Smooth muscle cell (in vitro differentiated cells): Measurements from ENCODE around the gene KCNQ1. TPM values are rescaled to one million over a fixed set of nuclear protein-coding genes. Genes with fewer than 3 reads are reported as not detected.

Source experiments
- DNase-seq: peaks from one replicate; lab custom pipeline; 2025; ENCODE audit not compliant: unreplicated experiment; lab: John Stamatoyannopoulos, UW
- H2AFZ ChIP-seq: fragments of 200-600 bp; sonication (generic); 2 replicates; pipeline ENCODE4 v1.6.0; 2016; ENCODE audit warnings: antibody characterized with exemption, low read depth, mild to moderate bottlenecking
- H3F3A ChIP-seq: fragments of 200-600 bp; sonication (generic); 2 replicates; pipeline ENCODE4 v1.6.0; 2017; ENCODE audit warnings: antibody characterized with exemption, low read depth
- H3K27ac ChIP-seq: fragments of 200-600 bp; sonication (generic); 2 replicates; pipeline ENCODE4 v1.5.1; 2016; ENCODE audit warnings: low read depth, mild to moderate bottlenecking
- H3K27me3 ChIP-seq: fragments of 200-600 bp; sonication (generic); 2 replicates; pipeline ENCODE4 v1.6.1; 2016; ENCODE audit warnings: low read depth, mild to moderate bottlenecking
- H3K36me3 ChIP-seq: fragments of 200-600 bp; sonication (generic); 2 replicates; pipeline ENCODE4 v1.5.1; 2016; ENCODE audit warnings: low read depth
- H3K4me1 ChIP-seq: fragments of 200-600 bp; sonication (generic); 2 replicates; pipeline ENCODE4 v1.5.1; 2016; ENCODE audit warnings: low read depth
- H3K4me2 ChIP-seq: fragments of 200-600 bp; sonication (generic); 2 replicates; pipeline ENCODE4 v1.6.0; 2016; ENCODE audit warnings: mild to moderate bottlenecking
- H3K4me3 ChIP-seq: fragments of 200-600 bp; sonication (generic); 2 replicates; pipeline ENCODE4 v1.5.1; 2016; ENCODE audit warnings: mild to moderate bottlenecking
- H3K79me2 ChIP-seq: fragments of 200-600 bp; sonication (generic); 2 replicates; pipeline ENCODE4 v1.6.0; 2016; ENCODE audit warnings: low read depth, mild to moderate bottlenecking
- H3K9ac ChIP-seq: fragments of 200-600 bp; sonication (generic); 2 replicates; pipeline ENCODE4 v1.6.0; 2016; ENCODE audit warnings: low read depth
- H3K9me3 ChIP-seq: fragments of 200-600 bp; sonication (generic); replicated peaks from 2 replicates; pipeline ENCODE4 v1.5.1; 2016; ENCODE audit warnings: low read depth
- H4K20me1 ChIP-seq: fragments of 200-600 bp; sonication (generic); 2 replicates; pipeline ENCODE4 v1.6.0; 2016; ENCODE audit warnings: low read depth
- WGBS: methylation state at CpG from one replicate; pipeline ENCODE4 v1.1.7; 2016; ENCODE audit warnings: low lambda C conversion rate; 5-methylcytosine and 5-hydroxymethylcytosine counted together
- polyA plus RNA-seq: library from polyadenylated mRNA; unstranded; fragments of >200 nt; fragmentation: Nextera tagmentation; extraction: Ambion mirVana; gene quantifications from 2 replicates; pipeline ENCODE4 v1.2.1, GENCODE V29; 2016
- total RNA-seq: library from RNA; depleted of rRNA; stranded (reverse); fragments of >200 nt; gene quantifications from 2 replicates; pipeline ENCODE4 v1.2.3, GENCODE V29; 2014
- TF ChIP-seq, protein P1 (sequence below): fragments of 200-600 bp; sonication (generic); IDR thresholded peaks from 2 replicates; pipeline ENCODE4 v1.5.1; 2017; ENCODE audit warnings: borderline replicate concordance, mild to moderate bottlenecking, antibody characterized with exemption; ENCODE audit not compliant: insufficient read depth, poor library complexity, severe bottlenecking

The KCNQ1 gene
- total and polyA plus RNA-seq, 2 experiments from 2014 or later, result 1.3 to 2.3 TPM

DNA sequence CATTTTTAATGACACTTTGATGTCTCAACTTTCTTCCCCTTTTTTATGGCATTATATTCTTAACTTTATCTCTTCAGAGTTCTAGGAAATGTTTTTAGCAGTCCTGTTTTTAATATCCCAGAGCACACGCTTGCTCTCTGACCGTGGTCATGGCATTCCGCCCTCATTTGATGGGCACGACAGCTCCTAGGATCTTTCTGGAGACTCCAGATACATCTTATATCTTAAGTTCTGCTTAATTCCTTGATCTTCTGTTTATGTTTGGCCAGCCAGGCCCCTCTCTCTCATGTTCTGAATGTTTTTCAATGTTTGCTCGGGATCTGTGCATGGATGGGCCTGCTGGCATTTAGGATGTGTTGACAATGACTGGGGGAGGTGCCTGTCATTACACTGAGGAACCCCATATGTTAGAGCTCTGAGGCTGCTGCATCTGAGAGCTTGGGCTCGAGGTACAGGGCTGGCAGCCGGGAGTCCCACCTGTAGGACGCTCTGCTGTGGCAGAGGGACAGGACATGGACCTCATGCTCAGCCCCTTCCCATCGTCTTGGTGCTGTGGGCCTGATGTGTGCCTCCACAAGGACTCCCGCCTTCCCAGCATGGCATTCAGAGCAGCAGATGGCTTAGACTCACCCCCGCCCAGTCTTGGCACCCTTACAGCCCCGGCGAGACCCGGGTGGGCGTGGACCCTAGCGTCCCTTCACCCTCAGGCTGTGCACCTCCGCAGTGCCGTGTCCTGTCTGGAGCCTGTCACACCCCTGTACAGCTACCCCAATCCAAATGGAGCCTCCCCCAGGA lies 365.8 kb downstream of the KCNQ1 start:
- no peaks in the 10 kb centered on the region for H3K9me3 ChIP-seq
- no peak overlapping the region for H3K9ac ChIP-seq
- TF ChIP-seq, protein P1, sequence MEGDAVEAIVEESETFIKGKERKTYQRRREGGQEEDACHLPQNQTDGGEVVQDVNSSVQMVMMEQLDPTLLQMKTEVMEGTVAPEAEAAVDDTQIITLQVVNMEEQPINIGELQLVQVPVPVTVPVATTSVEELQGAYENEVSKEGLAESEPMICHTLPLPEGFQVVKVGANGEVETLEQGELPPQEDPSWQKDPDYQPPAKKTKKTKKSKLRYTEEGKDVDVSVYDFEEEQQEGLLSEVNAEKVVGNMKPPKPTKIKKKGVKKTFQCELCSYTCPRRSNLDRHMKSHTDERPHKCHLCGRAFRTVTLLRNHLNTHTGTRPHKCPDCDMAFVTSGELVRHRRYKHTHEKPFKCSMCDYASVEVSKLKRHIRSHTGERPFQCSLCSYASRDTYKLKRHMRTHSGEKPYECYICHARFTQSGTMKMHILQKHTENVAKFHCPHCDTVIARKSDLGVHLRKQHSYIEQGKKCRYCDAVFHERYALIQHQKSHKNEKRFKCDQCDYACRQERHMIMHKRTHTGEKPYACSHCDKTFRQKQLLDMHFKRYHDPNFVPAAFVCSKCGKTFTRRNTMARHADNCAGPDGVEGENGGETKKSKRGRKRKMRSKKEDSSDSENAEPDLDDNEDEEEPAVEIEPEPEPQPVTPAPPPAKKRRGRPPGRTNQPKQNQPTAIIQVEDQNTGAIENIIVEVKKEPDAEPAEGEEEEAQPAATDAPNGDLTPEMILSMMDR, result no peak
- H3K4me3 ChIP-seq, result no peak overlapping the region
- no peak overlapping the region for H2AFZ ChIP-seq
- no peaks in the 10 kb centered on the region for H3F3A ChIP-seq
- no peaks in the 10 kb centered on the region for H4K20me1 ChIP-seq
- H3K79me2 ChIP-seq, result no peaks in the 10 kb centered on the region
- H3K36me3 ChIP-seq, result no peaks in the 10 kb centered on the region
- H3K27ac ChIP-seq, result peak overlapping the region; percentile 17
- no peak overlapping the region for H3K4me2 ChIP-seq
- peaks cover 9% of the 10 kb centered on the region for H3K4me1 ChIP-seq
- no peaks in the 10 kb centered on the region for H3K27me3 ChIP-seq
- WGBS, result 61% methylated on average over 18 of the region's 18 CpGs
- DNase-seq, result no peak

DNA sequence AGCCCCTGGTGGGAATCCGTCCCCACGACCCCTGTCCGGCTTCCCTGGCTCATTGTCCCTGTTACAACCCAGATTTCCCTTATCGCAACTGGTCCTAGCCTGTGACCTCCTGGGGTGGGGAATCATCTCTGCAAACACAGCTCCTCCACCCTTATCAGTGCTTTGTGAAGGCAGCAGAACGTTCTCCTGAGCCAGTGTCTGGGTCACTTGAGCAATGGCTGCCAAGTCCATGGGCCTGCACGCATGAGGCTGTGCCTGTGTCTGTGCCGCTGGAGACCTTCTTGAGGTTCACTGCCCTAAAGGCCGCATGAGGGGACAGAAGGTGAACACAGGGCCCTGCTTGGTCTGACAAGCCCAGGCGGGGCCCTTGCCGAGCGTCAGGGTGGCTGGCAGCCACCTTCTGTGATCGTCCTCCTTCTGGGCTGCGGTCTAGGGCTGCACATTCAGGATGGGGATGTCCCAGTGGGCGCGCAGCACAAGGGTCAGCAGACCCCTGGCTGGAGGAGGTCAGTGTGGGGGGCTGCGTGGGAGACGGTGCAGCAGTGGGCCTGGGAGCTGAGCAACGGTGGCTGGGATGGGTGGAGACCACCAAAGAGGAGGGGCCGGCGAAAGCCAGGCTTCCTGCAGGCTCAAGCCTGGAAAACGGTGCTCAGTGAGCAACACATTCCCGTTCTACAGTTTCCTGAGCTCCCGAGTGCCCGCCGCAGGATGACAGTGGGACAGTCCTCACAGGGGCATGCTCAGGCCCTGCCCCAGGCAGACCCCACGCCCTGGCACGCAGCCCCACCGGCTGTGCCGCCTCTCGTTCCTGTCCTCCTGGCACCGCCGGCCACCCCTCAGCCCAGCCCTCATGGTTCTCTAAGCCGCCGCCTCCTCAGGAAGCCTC lies 366.6 kb downstream of the KCNQ1 start:
- H3K27ac ChIP-seq, result peak overlapping the region; percentile 69
- 79% methylated on average over 31 of the region's 34 CpGs for WGBS
- TF ChIP-seq, protein P1, result no peak

DNA sequence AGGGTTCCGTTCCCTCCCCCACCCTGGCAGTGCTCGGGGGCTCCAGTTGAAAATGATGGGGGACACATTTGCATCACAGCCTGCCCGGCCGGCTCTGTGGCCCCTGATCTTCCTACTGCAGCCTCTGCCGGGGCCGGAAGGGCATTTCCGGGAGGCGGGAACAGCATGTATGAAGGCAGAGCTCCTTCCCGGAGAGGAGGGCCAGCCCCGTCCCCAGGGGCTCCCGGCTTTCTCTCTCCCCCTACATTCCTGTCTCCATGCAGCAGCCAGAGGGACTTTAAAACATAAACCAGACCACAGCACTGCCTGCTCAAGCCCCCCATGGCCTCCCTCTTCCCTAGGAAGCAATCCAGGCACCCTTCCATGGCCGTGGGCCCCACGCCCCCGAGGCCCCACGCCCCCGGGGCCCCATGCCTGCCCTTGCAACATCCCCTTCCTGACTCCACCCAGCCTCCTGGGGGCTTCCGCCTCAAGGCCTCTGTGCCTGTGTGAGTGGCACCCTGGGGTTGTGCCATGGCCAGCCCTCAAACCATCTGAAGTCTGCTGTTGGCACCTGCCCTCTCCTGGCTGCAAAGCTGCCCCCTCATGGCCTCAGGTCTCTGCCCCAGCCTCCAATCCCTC lies 367.7 kb downstream of the KCNQ1 start:
- peak overlapping the region; percentile 64 for H3K4me2 ChIP-seq
- H3K4me3 ChIP-seq, result no peak overlapping the region
- no peaks in the 10 kb centered on the region for H3K79me2 ChIP-seq
- H2AFZ ChIP-seq, result peak overlapping the region; percentile 80
- no peaks in the 10 kb centered on the region for H3K27me3 ChIP-seq
- no peaks in the 10 kb centered on the region for H3K36me3 ChIP-seq
- H4K20me1 ChIP-seq, result no peaks in the 10 kb centered on the region
- H3K9me3 ChIP-seq, result no peaks in the 10 kb centered on the region
- no peaks in the 10 kb centered on the region for H3F3A ChIP-seq
- H3K27ac ChIP-seq, result peak overlapping the region; percentile 69
- H3K9ac ChIP-seq, result no peak overlapping the region
- H3K4me1 ChIP-seq, result no peaks in the 10 kb centered on the region
- TF ChIP-seq, protein P1, result no peak
- no peak for DNase-seq
- 26% methylated on average over 12 of the region's 17 CpGs for WGBS

More for the DNA sequence above, 366.6 kb downstream of the KCNQ1 start:
- H2AFZ ChIP-seq, result no peak overlapping the region
- H3F3A ChIP-seq, result no peaks in the 10 kb centered on the region
- H3K79me2 ChIP-seq, result no peaks in the 10 kb centered on the region
- no peaks in the 10 kb centered on the region for H3K27me3 ChIP-seq
- no peaks in the 10 kb centered on the region for H3K36me3 ChIP-seq
- no peaks in the 10 kb centered on the region for H4K20me1 ChIP-seq
- DNase-seq, result no peak
- no peak overlapping the region for H3K9ac ChIP-seq
- peaks cover 3% of the 10 kb centered on the region for H3K4me1 ChIP-seq
- H3K9me3 ChIP-seq, result no peaks in the 10 kb centered on the region
- H3K4me2 ChIP-seq, result peak overlapping the region; percentile 64
- H3K4me3 ChIP-seq, result no peak overlapping the region
